Activated T-cell treated with anti-CD3 and anti-CD28 coated beads, Interleukin-2, amount 50 U/mL, for 24 hours (primary cell): ENCODE measurements around the gene PCDHGC4.

Experiments
- DNase-seq: peaks from one replicate; pipeline ENCODE4 v3.0.0-alpha.2; 2020
- H3K27ac Mint-ChIP-seq: 2 replicates; pipeline ENCODE4 v1.8.0; 2020; ENCODE audit warnings: mild to moderate bottlenecking, mixed read lengths
- H3K27me3 Mint-ChIP-seq: 2 replicates; pipeline ENCODE4 v1.8.0; 2020; ENCODE audit warnings: mixed read lengths
- H3K36me3 Mint-ChIP-seq: 2 replicates; pipeline ENCODE4 v1.8.0; 2020; ENCODE audit warnings: low read depth, mixed read lengths
- H3K4me1 Mint-ChIP-seq: 2 replicates; pipeline ENCODE4 v1.8.0; 2020; ENCODE audit warnings: low read depth, mixed read lengths
- H3K4me3 Mint-ChIP-seq: 2 replicates; pipeline ENCODE4 v1.8.0; 2020; ENCODE audit warnings: mild to moderate bottlenecking, moderate library complexity, mixed read lengths
- H3K9me3 Mint-ChIP-seq: 2 replicates; pipeline ENCODE4 v1.8.0; 2020; ENCODE audit warnings: mixed read lengths

The PCDHGC4 gene

GRCh38 chr5:141484310-141484640 lies 555 bp upstream of the PCDHGC4 start:
- no peaks in the 10 kb centered on the region for H3K9me3 Mint-ChIP-seq
- H3K27me3 Mint-ChIP-seq = peaks cover 96% of the 10 kb centered on the region
- no peak overlapping the region for H3K27ac Mint-ChIP-seq
- H3K4me1 Mint-ChIP-seq = peaks cover 11% of the 10 kb centered on the region
- no peaks in the 10 kb centered on the region for H3K36me3 Mint-ChIP-seq
- no peak for DNase-seq
- H3K4me3 Mint-ChIP-seq = no peak overlapping the region

- Mint-ChIP-seq H3K4me1 (peaks cover 11% of the 10 kb centered on the region), H3K9me3 (no peaks in the 10 kb centered on the region), H3K27ac (no peak overlapping the region), H3K36me3 (no peaks in the 10 kb centered on the region), H3K4me3 (peak overlapping the region; percentile 58), H3K27me3 (peaks cover 96% of the 10 kb centered on the region)
- DNase-seq = no peak
Observed at GRCh38 chr5:141485321-141486055, 658 bp downstream of the PCDHGC4 start.

GRCh38 chr5:141486091-141486490 lies 1.3 kb downstream of the PCDHGC4 start:
- Mint-ChIP-seq H3K4me1 (peaks cover 12% of the 10 kb centered on the region), H3K9me3 (no peaks in the 10 kb centered on the region), H3K4me3 (no peak overlapping the region), H3K27me3 (peaks cover 96% of the 10 kb centered on the region), H3K36me3 (no peaks in the 10 kb centered on the region), H3K27ac (no peak overlapping the region)
- DNase-seq = no peak

GRCh38 chr5:141487131-141487530 lies 2.3 kb downstream of the PCDHGC4 start:
- no peak for DNase-seq
- Mint-ChIP-seq H3K36me3 (no peaks in the 10 kb centered on the region), H3K4me3 (no peak overlapping the region), H3K4me1 (peaks cover 17% of the 10 kb centered on the region), H3K9me3 (no peaks in the 10 kb centered on the region), H3K27me3 (peaks cover 96% of the 10 kb centered on the region), H3K27ac (no peak overlapping the region)

- no peak for DNase-seq
- no peaks in the 10 kb centered on the region for H3K9me3 Mint-ChIP-seq
- no peak within 1 kb of the TSS for H3K4me3 Mint-ChIP-seq
- peaks cover 23% of the 10 kb centered on the region for H3K4me1 Mint-ChIP-seq
- no peaks in the 10 kb centered on the region for H3K36me3 Mint-ChIP-seq
- no peak within 1 kb of the TSS for H3K27ac Mint-ChIP-seq
- peaks cover 96% of the 10 kb centered on the region for H3K27me3 Mint-ChIP-seq
Observed at GRCh38 chr5:141488591-141489561, 4.0 kb downstream of the PCDHGC4 start, which contains the start of gene PCDHGC5. PCDHGC5 (plus strand) TSS chr5:141489081; CDS start chr5:141489241, 160 bp downstream.

- H3K27me3 Mint-ChIP-seq = peaks cover 96% of the 10 kb centered on the region
- H3K4me1 Mint-ChIP-seq = peaks cover 19% of the 10 kb centered on the region
- H3K4me3 Mint-ChIP-seq = no peak overlapping the region
- H3K27ac Mint-ChIP-seq = no peak overlapping the region
- no peak for DNase-seq
- no peaks in the 10 kb centered on the region for H3K9me3 Mint-ChIP-seq
- H3K36me3 Mint-ChIP-seq = no peaks in the 10 kb centered on the region
Observed at GRCh38 chr5:141489841-141490240, 5.0 kb downstream of the PCDHGC4 start.

GRCh38 chr5:141490271-141490670 lies 5.4 kb downstream of the PCDHGC4 start:
- Mint-ChIP-seq H3K4me3 (no peak overlapping the region), H3K27ac (no peak overlapping the region), H3K4me1 (peaks cover 15% of the 10 kb centered on the region), H3K36me3 (no peaks in the 10 kb centered on the region), H3K27me3 (peaks cover 96% of the 10 kb centered on the region), H3K9me3 (no peaks in the 10 kb centered on the region)
- DNase-seq = no peak

GRCh38 chr5:141490771-141491170 lies 5.9 kb downstream of the PCDHGC4 start:
- H3K4me1 Mint-ChIP-seq = peaks cover 15% of the 10 kb centered on the region
- DNase-seq = no peak

GRCh38 chr5:141491323-141492167 lies 6.7 kb downstream of the PCDHGC4 start:
- Mint-ChIP-seq H3K36me3 (no peaks in the 10 kb centered on the region), H3K27ac (no peak overlapping the region), H3K27me3 (peaks cover 96% of the 10 kb centered on the region), H3K4me1 (peaks cover 15% of the 10 kb centered on the region), H3K4me3 (peak overlapping the region; percentile 67), H3K9me3 (no peaks in the 10 kb centered on the region)
- no peak for DNase-seq

More at GRCh38 chr5:141490771-141491170, 5.9 kb downstream of the PCDHGC4 start:
- H3K36me3 Mint-ChIP-seq = no peaks in the 10 kb centered on the region
- no peaks in the 10 kb centered on the region for H3K9me3 Mint-ChIP-seq
- no peak overlapping the region for H3K4me3 Mint-ChIP-seq
- no peak overlapping the region for H3K27ac Mint-ChIP-seq
- peaks cover 96% of the 10 kb centered on the region for H3K27me3 Mint-ChIP-seq

- Mint-ChIP-seq H3K27ac (no peak overlapping the region), H3K36me3 (no peaks in the 10 kb centered on the region), H3K27me3 (peaks cover 95% of the 10 kb centered on the region), H3K9me3 (no peaks in the 10 kb centered on the region), H3K4me3 (peak overlapping the region; percentile 67), H3K4me1 (peaks cover 15% of the 10 kb centered on the region)
- DNase-seq = no peak
Observed at GRCh38 chr5:141492168-141492885, 7.5 kb downstream of the PCDHGC4 start.

- Mint-ChIP-seq H3K9me3 (no peaks in the 10 kb centered on the region), H3K27ac (no peak overlapping the region), H3K4me1 (peaks cover 15% of the 10 kb centered on the region), H3K36me3 (no peaks in the 10 kb centered on the region), H3K4me3 (no peak overlapping the region), H3K27me3 (peaks cover 88% of the 10 kb centered on the region)
- DNase-seq = no peak
Observed at GRCh38 chr5:141493500-141494422, 8.9 kb downstream of the PCDHGC4 start.

- H3K27ac Mint-ChIP-seq = no peak overlapping the region
- no peak overlapping the region for H3K4me3 Mint-ChIP-seq
- no peaks in the 10 kb centered on the region for H3K36me3 Mint-ChIP-seq
- H3K27me3 Mint-ChIP-seq = peaks cover 82% of the 10 kb centered on the region
- H3K9me3 Mint-ChIP-seq = no peaks in the 10 kb centered on the region
- DNase-seq = no peak
- H3K4me1 Mint-ChIP-seq = peaks cover 15% of the 10 kb centered on the region
Observed at GRCh38 chr5:141494761-141495452, 10.1 kb downstream of the PCDHGC4 start.
